ENCODE results near the gene POLR2L.

DNA sequence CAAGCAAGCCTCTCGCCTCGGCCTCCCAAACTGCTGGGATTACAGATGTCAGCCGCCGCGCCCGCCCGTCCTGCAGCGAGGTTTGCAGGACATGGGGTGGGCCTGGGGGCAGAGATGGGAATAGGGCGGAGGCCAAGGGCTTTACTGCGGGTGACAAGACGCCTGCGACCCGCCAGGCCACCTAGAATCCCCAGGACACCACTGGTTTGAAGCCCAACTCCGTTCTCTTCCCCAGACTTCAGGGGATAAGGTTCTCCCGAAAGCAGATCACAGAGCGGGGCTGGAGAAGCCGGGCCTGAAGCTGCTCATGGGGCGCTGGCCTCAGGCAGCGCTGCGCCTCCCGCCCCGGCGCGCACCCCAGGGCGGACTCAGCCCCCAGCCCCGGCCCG, 354 bp downstream of the POLR2L start:
- TF ChIP-seq POLR2A (IDR thresholded peaks at IDR 0.05; ENCODE audit: low read depth, low read length) (no peak), POLR2AphosphoS5 (IDR thresholded peaks at IDR 0.05; ENCODE audit: low read depth, low read length) (no peak), SPI1 (IDR thresholded peaks at IDR 0.05; ENCODE audit: low read depth, low read length) (no peak), TAF1 (IDR thresholded peaks at IDR 0.05; ENCODE audit: low read depth, low read length) (no peak), POU2F2 (IDR thresholded peaks at IDR 0.05; ENCODE audit: low read depth, low read length) (no peak)
